Measurements from ENCODE around the gene HPCA.

DNA sequence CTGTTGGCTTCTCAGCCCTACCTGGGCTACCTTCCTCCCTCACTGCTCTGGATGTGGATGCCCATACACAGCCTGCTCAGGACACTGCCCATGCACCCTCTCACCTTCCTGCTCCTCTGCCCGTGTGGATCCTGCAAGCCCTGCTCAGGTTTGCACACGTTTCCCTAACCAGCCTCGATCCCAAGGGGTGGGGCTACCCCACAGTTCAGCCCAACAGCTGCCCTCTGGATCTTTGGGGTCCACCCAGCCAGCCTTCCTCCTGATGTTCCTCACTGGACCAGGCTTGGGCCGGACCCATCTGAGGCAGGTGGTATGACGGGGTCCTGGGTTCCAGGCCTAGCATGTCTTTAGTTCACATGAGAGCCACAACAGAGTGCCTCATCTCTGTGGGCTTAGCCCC, 10.2 kb downstream of the HPCA start:
- TF ChIP-seq NFYB (CRISPR knock-in tag; IDR thresholded peaks at IDR 0.05) = no peak
- TF ChIP-seq HMG20A (CRISPR knock-in tag; IDR thresholded peaks at IDR 0.05; ENCODE audit: borderline replicate concordance) = no peak
